Caco-2 (cell line): Measurements from ENCODE around the gene C1orf146. TPM values are rescaled to one million over a fixed set of nuclear protein-coding genes. Genes with fewer than 3 reads are reported as not detected.
"Not testable (repeated sequence)": the region's sequence is repeated elsewhere in the genome, so short reads cannot be mapped to it uniquely, and the experiment has no call there.

Experiments used
- BruUV-seq: library from RNA; stranded (reverse); fragments of 400-500 nt; replicated peaks from 2 replicates; lab custom pipeline; 2021; lab: Mats Ljungman, UMichigan
- CTCF ChIA-PET: fragments of 300-600 bp; sonication (Branson Sonifier 250); formaldehyde crosslinking; loops from one replicate; lab custom pipeline; 2022; ENCODE audit warnings: antibody characterized with exemption; lab: Charles Lee
- POLR2A ChIA-PET: fragments of 300-600 bp; sonication (Branson Sonifier 250); formaldehyde crosslinking; loops from one replicate; lab custom pipeline; 2022; ENCODE audit warnings: antibody characterized with exemption; lab: Charles Lee
- DNase-seq, 2 experiments: peaks; one replicate each; pipeline versions ENCODE4 v3.0.0 to v3.0.0-alpha.2; 2020 to 2022
- H3K27me3 ChIP-seq: replicated peaks from 2 replicates; pipeline ENCODE4 v1.6.0; 2011; ENCODE audit warnings: low read length; ENCODE audit not compliant: control insufficient read depth, insufficient read depth
- H3K36me3 ChIP-seq: 2 replicates; pipeline ENCODE4 v1.5.1; 2011; ENCODE audit warnings: low read length; ENCODE audit not compliant: control insufficient read depth, insufficient read depth
- H3K4me1 ChIP-seq: fragments of 250-450 bp; sonication (Bioruptor Pico); 2 replicates; pipeline ENCODE4 v1.5.1; 2020; ENCODE audit warnings: mild to moderate bottlenecking
- H3K4me3 ChIP-seq: 2 replicates; pipeline ENCODE4 v1.5.1; 2011; ENCODE audit warnings: low read depth, mild to moderate bottlenecking, control low read depth, low read length
- H3K9me3 ChIP-seq: fragments of 250-450 bp; sonication (Bioruptor Pico); 2 replicates; pipeline ENCODE4 v1.5.1; 2020; ENCODE audit warnings: mild to moderate bottlenecking, moderate library complexity
- H3K27ac Mint-ChIP-seq: one replicate; pipeline ENCODE4 v1.8.0; 2022; ENCODE audit warnings: mixed read lengths; ENCODE audit not compliant: unreplicated experiment
- H3K27me3 Mint-ChIP-seq: one replicate; pipeline ENCODE4 v1.8.0; 2022; ENCODE audit warnings: mixed read lengths; ENCODE audit not compliant: insufficient read depth, unreplicated experiment
- H3K36me3 Mint-ChIP-seq: one replicate; pipeline ENCODE4 v1.8.0; 2022; ENCODE audit warnings: mild to moderate bottlenecking, mixed read lengths; ENCODE audit not compliant: insufficient read depth, unreplicated experiment
- H3K4me1 Mint-ChIP-seq: one replicate; pipeline ENCODE4 v1.8.0; 2022; ENCODE audit warnings: low read depth, mixed read lengths; ENCODE audit not compliant: unreplicated experiment
- H3K4me3 Mint-ChIP-seq: one replicate; pipeline ENCODE4 v1.8.0; 2022; ENCODE audit warnings: mild to moderate bottlenecking, moderate library complexity, mixed read lengths; ENCODE audit not compliant: unreplicated experiment
- H3K9me3 Mint-ChIP-seq: one replicate; pipeline ENCODE4 v1.8.0; 2022; ENCODE audit warnings: mixed read lengths; ENCODE audit not compliant: unreplicated experiment
- intact Hi-C: fragments of 100-400 bp; cut with micrococcal nuclease; formaldehyde crosslinking; loops from one replicate; pipeline ENCODE4 v1.10.0; 2022; ENCODE audit not compliant: unreplicated experiment
- total RNA-seq: library from RNA; stranded (reverse); gene quantifications from 2 replicates; pipeline ENCODE4 v1.2.3, GENCODE V29; 2022
- TF ChIP-seq, protein P1 (sequence below), 2 experiments: fragments of 200-600 bp in 1 of 2; IDR thresholded peaks; 1 replicate in 1 of 2; 2 replicates in 1 of 2; pipeline versions ENCODE4 v1.5.1 to v1.8.0; 2011 to 2022; ENCODE audit warnings: antibody characterized with exemption in 1 of 2, control low read depth in 1 of 2, inconsistent platforms in 1 of 2, low read depth in 1 of 2, low read length in 1 of 2, mild to moderate bottlenecking in 1 of 2, moderate library complexity in 1 of 2; ENCODE audit not compliant: insufficient read depth in 1 of 2, severe bottlenecking in 1 of 2, unreplicated experiment in 1 of 2

C1orf146 gene
- total RNA-seq, 1 experiment from 2014 or later: not detected

DNA sequence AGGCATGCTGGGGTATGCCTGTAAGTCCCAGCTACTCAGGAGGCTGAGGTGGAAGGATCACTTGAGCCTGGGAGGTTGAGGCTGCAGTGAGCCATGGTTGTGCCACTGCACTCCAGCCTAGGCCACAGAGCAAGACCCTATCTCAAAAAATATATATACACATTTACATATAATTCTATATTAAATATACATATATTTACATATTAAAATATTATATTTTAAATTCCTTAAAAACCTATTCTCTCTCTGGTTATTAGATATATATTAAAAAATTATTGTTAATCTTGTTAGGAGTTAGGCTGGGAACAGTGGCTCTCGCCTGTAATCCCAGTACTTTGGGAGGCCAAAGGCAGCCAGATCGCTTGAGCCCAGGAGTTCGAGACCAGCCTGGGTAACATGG, 58.4 kb downstream of the C1orf146 start:
- H3K27ac Mint-ChIP-seq: no peak overlapping the region
- DNase-seq: no peak
- no peaks in the 10 kb centered on the region for H3K4me1 Mint-ChIP-seq
- Histone ChIP-seq H3K27me3 (no peaks in the 10 kb centered on the region), H3K36me3 (no peaks in the 10 kb centered on the region), H3K9me3 (no peaks in the 10 kb centered on the region), H3K4me1 (no peaks in the 10 kb centered on the region), H3K4me3 (no peak overlapping the region)
- no TSS peak for BruUV-seq
- no peaks in the 10 kb centered on the region for H3K9me3 Mint-ChIP-seq
- H3K27me3 Mint-ChIP-seq: no peaks in the 10 kb centered on the region
- ChIA-PET CTCF (no interaction called here), POLR2A (no interaction called here)
- TF ChIP-seq, protein P1, sequence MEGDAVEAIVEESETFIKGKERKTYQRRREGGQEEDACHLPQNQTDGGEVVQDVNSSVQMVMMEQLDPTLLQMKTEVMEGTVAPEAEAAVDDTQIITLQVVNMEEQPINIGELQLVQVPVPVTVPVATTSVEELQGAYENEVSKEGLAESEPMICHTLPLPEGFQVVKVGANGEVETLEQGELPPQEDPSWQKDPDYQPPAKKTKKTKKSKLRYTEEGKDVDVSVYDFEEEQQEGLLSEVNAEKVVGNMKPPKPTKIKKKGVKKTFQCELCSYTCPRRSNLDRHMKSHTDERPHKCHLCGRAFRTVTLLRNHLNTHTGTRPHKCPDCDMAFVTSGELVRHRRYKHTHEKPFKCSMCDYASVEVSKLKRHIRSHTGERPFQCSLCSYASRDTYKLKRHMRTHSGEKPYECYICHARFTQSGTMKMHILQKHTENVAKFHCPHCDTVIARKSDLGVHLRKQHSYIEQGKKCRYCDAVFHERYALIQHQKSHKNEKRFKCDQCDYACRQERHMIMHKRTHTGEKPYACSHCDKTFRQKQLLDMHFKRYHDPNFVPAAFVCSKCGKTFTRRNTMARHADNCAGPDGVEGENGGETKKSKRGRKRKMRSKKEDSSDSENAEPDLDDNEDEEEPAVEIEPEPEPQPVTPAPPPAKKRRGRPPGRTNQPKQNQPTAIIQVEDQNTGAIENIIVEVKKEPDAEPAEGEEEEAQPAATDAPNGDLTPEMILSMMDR (IDR thresholded peaks at IDR 0.05; ENCODE audit: insufficient read depth in 1 of 2, low read depth in 1 of 2, low read length in 1 of 2, severe bottlenecking in 1 of 2, unreplicated experiment in 1 of 2): no peak
- H3K36me3 Mint-ChIP-seq: peaks cover 8% of the 10 kb centered on the region
- no peak overlapping the region for H3K4me3 Mint-ChIP-seq
- intact Hi-C loops: no loop called here

DNA sequence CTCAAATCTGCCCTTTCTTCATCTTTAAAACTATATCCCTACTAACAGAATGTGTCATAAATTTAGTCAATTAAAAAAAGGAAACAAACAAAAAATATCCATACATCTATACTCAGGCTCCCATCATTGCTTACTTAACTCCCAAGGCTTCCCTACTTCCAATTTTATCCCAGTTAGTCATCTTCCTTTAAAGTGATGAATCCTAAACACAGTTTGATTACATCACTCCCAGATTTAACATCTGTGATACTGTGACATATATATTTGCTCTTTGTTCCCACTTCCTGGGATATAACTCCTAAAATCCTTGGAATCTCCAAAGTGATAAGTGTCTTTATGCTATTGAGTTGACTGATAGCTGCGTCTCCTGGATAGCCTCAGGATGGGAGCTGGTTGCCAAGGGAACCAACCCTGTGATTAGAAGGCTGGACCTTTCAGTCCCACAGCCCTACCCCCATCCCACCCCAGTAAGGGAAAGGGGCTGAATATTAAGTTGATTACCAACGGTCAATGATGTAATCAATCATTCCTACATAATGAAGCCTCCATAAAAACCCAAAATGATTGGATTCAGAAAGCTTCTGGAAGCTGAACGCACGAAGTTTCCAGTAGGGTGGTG, 59.5 kb downstream of the C1orf146 start:
- Mint-ChIP-seq H3K27ac (no peak overlapping the region), H3K36me3 (peaks cover 8% of the 10 kb centered on the region), H3K4me1 (no peaks in the 10 kb centered on the region), H3K4me3 (no peak overlapping the region), H3K27me3 (no peaks in the 10 kb centered on the region), H3K9me3 (no peaks in the 10 kb centered on the region)
- ChIA-PET POLR2A (no interaction called here), CTCF (no interaction called here)
- H3K36me3 ChIP-seq: no peaks in the 10 kb centered on the region
- H3K9me3 ChIP-seq: no peaks in the 10 kb centered on the region
- TF ChIP-seq, protein P1 (IDR thresholded peaks at IDR 0.05; ENCODE audit: insufficient read depth in 1 of 2, low read depth in 1 of 2, low read length in 1 of 2, severe bottlenecking in 1 of 2, unreplicated experiment in 1 of 2): no peak
- intact Hi-C loops: no loop called here
- no TSS peak for BruUV-seq
- no peak for DNase-seq
- no peaks in the 10 kb centered on the region for H3K4me1 ChIP-seq
- H3K27me3 ChIP-seq: no peaks in the 10 kb centered on the region
- no peak overlapping the region for H3K4me3 ChIP-seq

DNA sequence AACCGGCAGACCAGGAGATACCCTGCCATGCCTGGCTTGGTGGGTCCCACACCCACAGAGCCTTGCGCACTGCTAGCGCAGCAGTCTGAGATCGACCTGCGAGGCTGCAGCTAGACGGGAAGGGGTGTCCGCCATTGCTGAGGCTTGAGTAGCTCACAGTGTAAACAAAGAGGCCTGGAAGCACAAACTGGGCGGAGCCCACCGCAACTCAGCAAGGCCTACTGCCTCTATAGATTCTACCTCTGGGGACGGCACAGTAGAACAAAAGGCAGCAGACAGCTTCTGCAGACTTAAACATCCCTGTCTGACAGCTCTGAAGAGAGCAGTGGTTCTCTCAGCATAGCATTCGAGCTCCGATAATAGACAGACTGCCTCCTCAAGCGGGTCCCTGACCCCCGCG, 62.1 kb downstream of the C1orf146 start:
- DNase-seq, POLR2A ChIA-PET, H3K4me1 Mint-ChIP-seq, H3K4me3 Mint-ChIP-seq, H3K4me3 ChIP-seq, intact Hi-C loops, H3K27ac Mint-ChIP-seq, H3K27me3 Mint-ChIP-seq, BruUV-seq, H3K36me3 Mint-ChIP-seq, H3K9me3 Mint-ChIP-seq, H3K4me1 ChIP-seq, H3K9me3 ChIP-seq, CTCF ChIA-PET, H3K27me3 ChIP-seq, H3K36me3 ChIP-seq: not testable (repeated sequence)

DNA sequence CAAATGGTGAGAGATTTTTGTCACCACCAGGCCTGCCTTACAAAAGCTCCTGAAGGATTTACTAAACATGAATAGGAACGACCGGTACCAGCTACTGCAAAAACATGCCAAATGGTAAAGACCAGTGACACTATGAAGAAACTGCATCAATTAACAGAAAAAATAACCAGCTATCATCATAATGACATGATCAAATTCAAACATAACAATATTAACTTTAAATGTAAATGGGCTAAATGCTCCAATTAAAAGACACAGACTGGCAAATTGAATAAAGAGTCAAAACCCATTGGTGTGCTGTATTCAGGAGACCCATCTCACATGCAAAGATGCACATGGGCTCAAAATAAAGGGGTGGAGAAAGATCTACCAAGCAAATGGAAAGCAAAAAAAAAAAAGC, 63.7 kb downstream of the C1orf146 start:
- H3K4me3 Mint-ChIP-seq, DNase-seq, POLR2A ChIA-PET, BruUV-seq, CTCF ChIA-PET, H3K36me3 Mint-ChIP-seq, H3K27me3 Mint-ChIP-seq, H3K27me3 ChIP-seq, intact Hi-C loops, H3K4me3 ChIP-seq, H3K27ac Mint-ChIP-seq, H3K4me1 Mint-ChIP-seq, H3K4me1 ChIP-seq, H3K36me3 ChIP-seq, H3K9me3 Mint-ChIP-seq, H3K9me3 ChIP-seq: not testable (repeated sequence)
